HG03025 (cell line): Measurements from ENCODE around the gene TTC19.
"Not testable (repeated sequence)": the region's sequence is repeated elsewhere in the genome, so short reads cannot be mapped to it uniquely, and the experiment has no call there.

Source experiments
- ATAC-seq: cut with Tn5 transposase; IDR thresholded peaks from one replicate; pipeline ENCODE4 v1.9.1; 2021; ENCODE audit warnings: mild to moderate bottlenecking, moderate library complexity; ENCODE audit not compliant: unreplicated experiment, low FRiP score

Gene TTC19

GRCh38 chr17:16025202-16025601 is 25.6 kb downstream of the TTC19 start:
- no peak for ATAC-seq

GRCh38 chr17:16026895-16027294 is 27.3 kb downstream of the TTC19 start:
- ATAC-seq: no peak

GRCh38 chr17:16027708-16028584 is 28.3 kb downstream of the TTC19 start:
- peak; percentile 57 for ATAC-seq

- ATAC-seq: no peak
Measured at GRCh38 chr17:16033729-16034349, 34.2 kb downstream of the TTC19 start.

GRCh38 chr17:16036261-16036660 is 36.6 kb downstream of the TTC19 start:
- no peak for ATAC-seq

- no peak for ATAC-seq
Measured at GRCh38 chr17:16037636-16038035, 38.0 kb downstream of the TTC19 start.

GRCh38 chr17:16040710-16041251 is 41.2 kb downstream of the TTC19 start:
- ATAC-seq: no peak

GRCh38 chr17:16044487-16044886 is 44.9 kb downstream of the TTC19 start:
- no peak for ATAC-seq

GRCh38 chr17:16046966-16047365 is 47.3 kb downstream of the TTC19 start:
- no peak for ATAC-seq

- no peak for ATAC-seq
Measured at GRCh38 chr17:16048811-16049449, 49.3 kb downstream of the TTC19 start.

GRCh38 chr17:16050844-16051243 is 51.2 kb downstream of the TTC19 start:
- no peak for ATAC-seq

GRCh38 chr17:16052486-16052885 is 52.9 kb downstream of the TTC19 start:
- ATAC-seq: no peak

GRCh38 chr17:16055139-16055538 is 55.5 kb downstream of the TTC19 start:
- not testable (repeated sequence) for ATAC-seq

GRCh38 chr17:16061631-16062030 is 62.0 kb downstream of the TTC19 start:
- ATAC-seq: no peak

- ATAC-seq: no peak
Measured at GRCh38 chr17:16066125-16066524, 66.5 kb downstream of the TTC19 start.

- no peak for ATAC-seq
Measured at GRCh38 chr17:16068323-16068722, 68.7 kb downstream of the TTC19 start.

- ATAC-seq: no peak
Measured at GRCh38 chr17:16072031-16072430, 72.4 kb downstream of the TTC19 start.

GRCh38 chr17:16073845-16074244 is 74.2 kb downstream of the TTC19 start:
- no peak for ATAC-seq

GRCh38 chr17:16074423-16074822 is 74.8 kb downstream of the TTC19 start:
- ATAC-seq: no peak

- no peak for ATAC-seq
Measured at GRCh38 chr17:16075949-16076348, 76.3 kb downstream of the TTC19 start.
